ENCODE data around the gene ISG15. TPM values are rescaled to one million over a fixed set of nuclear protein-coding genes. Genes with fewer than 3 reads are reported as not detected.

ISG15 gene
- total RNA-seq, 1 experiment from 2014 or later = 63.1 TPM

DNA sequence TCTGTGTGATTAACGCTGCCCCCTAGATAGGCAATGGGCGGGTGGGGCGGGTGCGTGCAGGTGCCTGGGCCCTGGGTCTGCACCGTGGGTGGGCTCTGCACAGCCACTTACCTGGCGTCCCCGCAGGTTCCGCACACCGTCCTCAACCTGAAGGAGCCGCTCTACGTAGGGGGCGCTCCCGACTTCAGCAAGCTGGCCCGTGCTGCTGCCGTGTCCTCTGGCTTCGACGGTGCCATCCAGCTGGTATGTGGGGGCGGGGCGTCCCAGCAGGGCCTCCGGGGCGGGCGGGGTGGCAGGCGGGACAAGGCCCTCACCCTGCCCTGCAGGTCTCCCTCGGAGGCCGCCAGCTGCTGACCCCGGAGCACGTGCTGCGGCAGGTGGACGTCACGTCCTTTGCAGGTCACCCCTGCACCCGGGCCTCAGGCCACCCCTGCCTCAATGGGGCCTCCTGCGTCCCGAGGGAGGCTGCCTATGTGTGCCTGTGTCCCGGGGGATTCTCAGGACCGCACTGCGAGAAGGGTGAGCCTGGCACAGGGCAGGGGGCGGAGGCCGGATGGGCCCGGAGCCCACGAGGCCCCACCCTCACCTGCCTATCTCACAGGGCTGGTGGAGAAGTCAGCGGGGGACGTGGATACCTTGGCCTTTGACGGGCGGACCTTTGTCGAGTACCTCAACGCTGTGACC lies 38.0 kb downstream of the ISG15 start:
- H3K27me3 Mint-ChIP-seq (ENCODE audit: insufficient read depth, unreplicated experiment) = no peaks in the 10 kb centered on the region
- H3K4me1 Mint-ChIP-seq (ENCODE audit: low read depth, unreplicated experiment) = no peaks in the 10 kb centered on the region
- peaks cover 68% of the 10 kb centered on the region for H3K36me3 Mint-ChIP-seq (ENCODE audit: insufficient read depth, unreplicated experiment)
- TF ChIP-seq, protein P1, sequence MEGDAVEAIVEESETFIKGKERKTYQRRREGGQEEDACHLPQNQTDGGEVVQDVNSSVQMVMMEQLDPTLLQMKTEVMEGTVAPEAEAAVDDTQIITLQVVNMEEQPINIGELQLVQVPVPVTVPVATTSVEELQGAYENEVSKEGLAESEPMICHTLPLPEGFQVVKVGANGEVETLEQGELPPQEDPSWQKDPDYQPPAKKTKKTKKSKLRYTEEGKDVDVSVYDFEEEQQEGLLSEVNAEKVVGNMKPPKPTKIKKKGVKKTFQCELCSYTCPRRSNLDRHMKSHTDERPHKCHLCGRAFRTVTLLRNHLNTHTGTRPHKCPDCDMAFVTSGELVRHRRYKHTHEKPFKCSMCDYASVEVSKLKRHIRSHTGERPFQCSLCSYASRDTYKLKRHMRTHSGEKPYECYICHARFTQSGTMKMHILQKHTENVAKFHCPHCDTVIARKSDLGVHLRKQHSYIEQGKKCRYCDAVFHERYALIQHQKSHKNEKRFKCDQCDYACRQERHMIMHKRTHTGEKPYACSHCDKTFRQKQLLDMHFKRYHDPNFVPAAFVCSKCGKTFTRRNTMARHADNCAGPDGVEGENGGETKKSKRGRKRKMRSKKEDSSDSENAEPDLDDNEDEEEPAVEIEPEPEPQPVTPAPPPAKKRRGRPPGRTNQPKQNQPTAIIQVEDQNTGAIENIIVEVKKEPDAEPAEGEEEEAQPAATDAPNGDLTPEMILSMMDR (IDR thresholded peaks at IDR 0.05; ENCODE audit: insufficient read depth in 1 of 2, low read depth in 1 of 2, low read length in 1 of 2, severe bottlenecking in 1 of 2, unreplicated experiment in 1 of 2) = no peak
- H3K27ac Mint-ChIP-seq (ENCODE audit: unreplicated experiment) = no peak overlapping the region
- intact Hi-C loops (cut with micrococcal nuclease; ENCODE audit: unreplicated experiment) = no loop called here
- H3K27me3 ChIP-seq (replicated peaks; ENCODE audit: control insufficient read depth, insufficient read depth, low read length) = no peaks in the 10 kb centered on the region
- ChIA-PET CTCF (no interaction called here), POLR2A (no interaction called here)
- no peaks in the 10 kb centered on the region for H3K9me3 Mint-ChIP-seq (ENCODE audit: unreplicated experiment)
- no TSS peak for BruUV-seq (replicated peaks)
- no peaks in the 10 kb centered on the region for H3K4me1 ChIP-seq
- no peak for DNase-seq
- H3K36me3 ChIP-seq (ENCODE audit: control insufficient read depth, insufficient read depth, low read length) = no peaks in the 10 kb centered on the region
- H3K4me3 Mint-ChIP-seq (ENCODE audit: unreplicated experiment) = no peak overlapping the region
- H3K4me3 ChIP-seq (ENCODE audit: low read depth, low read length) = no peak overlapping the region
- H3K9me3 ChIP-seq = no peaks in the 10 kb centered on the region

DNA sequence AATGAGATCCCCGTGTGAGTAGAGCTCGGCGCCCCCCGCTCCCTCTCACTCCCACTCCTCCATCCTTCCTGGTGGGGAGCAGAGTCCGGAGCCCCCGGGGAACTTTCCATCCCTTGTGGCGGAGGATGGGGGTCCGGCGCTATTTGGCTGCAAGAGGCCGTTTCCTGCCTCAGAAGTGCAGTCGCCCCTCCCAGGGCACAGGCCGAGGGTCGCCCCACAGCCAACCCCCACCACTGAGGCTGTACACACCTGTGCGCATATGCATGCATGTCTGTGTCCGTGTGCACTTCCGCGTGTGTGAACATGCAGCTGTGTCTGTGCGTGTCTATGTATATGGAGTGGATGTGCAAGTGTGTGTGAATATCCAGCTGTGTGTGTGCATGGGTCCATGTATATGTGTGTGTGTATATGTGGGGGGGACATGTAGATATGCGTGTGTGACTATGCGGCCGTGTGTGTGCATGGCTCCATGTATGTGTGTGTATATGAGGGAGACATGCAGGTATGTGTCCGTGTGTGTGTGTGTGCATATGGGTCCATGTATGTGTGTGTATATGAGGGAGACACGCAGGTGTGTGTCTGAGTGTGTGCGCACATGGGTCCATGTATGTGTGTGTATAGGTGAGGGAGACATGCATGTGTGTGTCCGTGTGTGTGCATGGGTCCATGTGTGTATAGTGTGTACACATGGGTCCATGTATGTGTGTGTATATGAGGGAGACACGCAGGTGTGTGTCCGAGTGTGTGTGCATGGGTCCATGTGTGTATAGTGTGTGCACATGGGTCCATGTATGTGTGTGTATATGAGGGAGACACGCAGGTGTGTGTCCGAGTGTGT lies 38.9 kb downstream of the ISG15 start:
- no peaks in the 10 kb centered on the region for H3K4me1 Mint-ChIP-seq (ENCODE audit: low read depth, unreplicated experiment)
- intact Hi-C loops (cut with micrococcal nuclease; ENCODE audit: unreplicated experiment) = no loop called here
- no peaks in the 10 kb centered on the region for H3K27me3 ChIP-seq (replicated peaks; ENCODE audit: control insufficient read depth, insufficient read depth, low read length)
- no TSS peak for BruUV-seq (replicated peaks)
- no peaks in the 10 kb centered on the region for H3K9me3 ChIP-seq
- TF ChIP-seq, protein P1 (IDR thresholded peaks at IDR 0.05; ENCODE audit: insufficient read depth in 1 of 2, low read depth in 1 of 2, low read length in 1 of 2, severe bottlenecking in 1 of 2, unreplicated experiment in 1 of 2) = no peak
- H3K4me3 ChIP-seq (ENCODE audit: low read depth, low read length) = no peak overlapping the region
- no peaks in the 10 kb centered on the region for H3K27me3 Mint-ChIP-seq (ENCODE audit: insufficient read depth, unreplicated experiment)
- peaks cover 68% of the 10 kb centered on the region for H3K36me3 Mint-ChIP-seq (ENCODE audit: insufficient read depth, unreplicated experiment)
- ChIA-PET CTCF (no interaction called here), POLR2A (no interaction called here)
- H3K27ac Mint-ChIP-seq (ENCODE audit: unreplicated experiment) = peak overlapping the region; percentile 14
- no peaks in the 10 kb centered on the region for H3K4me1 ChIP-seq
- H3K36me3 ChIP-seq (ENCODE audit: control insufficient read depth, insufficient read depth, low read length) = no peaks in the 10 kb centered on the region
- no peaks in the 10 kb centered on the region for H3K9me3 Mint-ChIP-seq (ENCODE audit: unreplicated experiment)
- H3K4me3 Mint-ChIP-seq (ENCODE audit: unreplicated experiment) = no peak overlapping the region
- no peak for DNase-seq

DNA sequence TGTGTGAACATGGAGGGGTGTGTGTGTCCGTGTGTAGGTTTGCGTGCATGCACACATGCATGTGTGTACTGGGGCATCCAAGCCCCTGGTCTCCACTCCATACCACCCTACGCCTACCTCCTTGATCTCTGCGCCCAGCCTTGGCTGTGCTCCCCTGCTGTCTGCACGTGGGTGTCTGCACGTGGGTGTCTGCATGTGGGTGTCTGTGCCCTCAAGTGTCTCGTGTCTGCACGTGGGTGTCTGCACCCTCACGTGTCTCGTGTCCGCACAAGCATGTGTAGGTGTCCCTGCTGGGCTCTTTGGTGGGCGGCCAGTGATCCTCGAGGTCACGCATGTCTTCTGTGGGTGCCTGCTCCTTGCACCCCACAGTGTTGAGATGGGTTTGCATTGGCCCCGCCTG lies 39.7 kb downstream of the ISG15 start:
- no peak overlapping the region for H3K4me3 Mint-ChIP-seq (ENCODE audit: unreplicated experiment)
- H3K27ac Mint-ChIP-seq (ENCODE audit: unreplicated experiment) = peak overlapping the region; percentile 14

More for the DNA sequence above, 39.7 kb downstream of the ISG15 start:
- peaks cover 3% of the 10 kb centered on the region for H3K4me1 ChIP-seq
- Mint-ChIP-seq H3K27me3 (ENCODE audit: insufficient read depth, unreplicated experiment) (no peaks in the 10 kb centered on the region), H3K9me3 (ENCODE audit: unreplicated experiment) (no peaks in the 10 kb centered on the region), H3K36me3 (ENCODE audit: insufficient read depth, unreplicated experiment) (peaks cover 70% of the 10 kb centered on the region), H3K4me1 (ENCODE audit: low read depth, unreplicated experiment) (peaks cover under 1% of the 10 kb centered on the region)
- H3K9me3 ChIP-seq = no peaks in the 10 kb centered on the region
- H3K36me3 ChIP-seq (ENCODE audit: control insufficient read depth, insufficient read depth, low read length) = no peaks in the 10 kb centered on the region
- H3K4me3 ChIP-seq (ENCODE audit: low read depth, low read length) = no peak overlapping the region
- BruUV-seq (replicated peaks) = no TSS peak
- TF ChIP-seq, protein P1 (IDR thresholded peaks at IDR 0.05; ENCODE audit: insufficient read depth in 1 of 2, low read depth in 1 of 2, low read length in 1 of 2, severe bottlenecking in 1 of 2, unreplicated experiment in 1 of 2) = no peak
- intact Hi-C loops (cut with micrococcal nuclease; ENCODE audit: unreplicated experiment) = no loop called here
- no peak for DNase-seq
- ChIA-PET CTCF (no interaction called here), POLR2A (no interaction called here)
- no peaks in the 10 kb centered on the region for H3K27me3 ChIP-seq (replicated peaks; ENCODE audit: control insufficient read depth, insufficient read depth, low read length)
